SK-N-MC (cell line): ENCODE results near the gene PDLIM7.

Source experiments
- EZH2 ChIP-seq: fragments of 200-600 bp; sonication (generic); IDR thresholded peaks from one replicate; pipeline ENCODE4 v1.6.1; 2017; ENCODE audit warnings: antibody characterized with exemption
- FOXP2 ChIP-seq: optimal IDR thresholded peaks from 2 replicates; pipeline ENCODE3; 2011; ENCODE audit warnings: mild to moderate bottlenecking, moderate library complexity; ENCODE audit not compliant: insufficient read depth; ENCODE audit errors: extremely low read length, control extremely low read depth
- POLR2AphosphoS5 ChIP-seq: IDR thresholded peaks from 2 replicates; pipeline ENCODE4 v1.6.1; 2012; ENCODE audit warnings: mild to moderate bottlenecking, low read depth, low read length, borderline replicate concordance

- TF ChIP-seq POLR2AphosphoS5 = no peak
- no peak for TF ChIP-seq EZH2
- TF ChIP-seq FOXP2 = no peak
Observed at GRCh38 chr5:177500685-177501522, 3.5 kb upstream of the PDLIM7 start.
